ENCODE results near the gene RNF26.
A peak's percentile ranks its signal among the peaks of the same experiment; 100 is the strongest.

The RNF26 gene

GRCh38 chr11:119334174-119334930 lies at the start of gene RNF26:
Gene RNF26 (plus strand): TSS chr11:119334527. CDS start chr11:119335123, 596 bp downstream.
- DNase-seq (ENCODE audit: low read depth, low spot score): peak; percentile 98
- H3K4me3 ChIP-seq (ENCODE audit: low read depth, low read length): peak within 1 kb of the TSS; percentile 65
- TF ChIP-seq, protein P1, sequence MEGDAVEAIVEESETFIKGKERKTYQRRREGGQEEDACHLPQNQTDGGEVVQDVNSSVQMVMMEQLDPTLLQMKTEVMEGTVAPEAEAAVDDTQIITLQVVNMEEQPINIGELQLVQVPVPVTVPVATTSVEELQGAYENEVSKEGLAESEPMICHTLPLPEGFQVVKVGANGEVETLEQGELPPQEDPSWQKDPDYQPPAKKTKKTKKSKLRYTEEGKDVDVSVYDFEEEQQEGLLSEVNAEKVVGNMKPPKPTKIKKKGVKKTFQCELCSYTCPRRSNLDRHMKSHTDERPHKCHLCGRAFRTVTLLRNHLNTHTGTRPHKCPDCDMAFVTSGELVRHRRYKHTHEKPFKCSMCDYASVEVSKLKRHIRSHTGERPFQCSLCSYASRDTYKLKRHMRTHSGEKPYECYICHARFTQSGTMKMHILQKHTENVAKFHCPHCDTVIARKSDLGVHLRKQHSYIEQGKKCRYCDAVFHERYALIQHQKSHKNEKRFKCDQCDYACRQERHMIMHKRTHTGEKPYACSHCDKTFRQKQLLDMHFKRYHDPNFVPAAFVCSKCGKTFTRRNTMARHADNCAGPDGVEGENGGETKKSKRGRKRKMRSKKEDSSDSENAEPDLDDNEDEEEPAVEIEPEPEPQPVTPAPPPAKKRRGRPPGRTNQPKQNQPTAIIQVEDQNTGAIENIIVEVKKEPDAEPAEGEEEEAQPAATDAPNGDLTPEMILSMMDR (IDR thresholded peaks at IDR 0.05; ENCODE audit: low read depth, low read length): no peak
- in situ Hi-C loops (cut with HindIII; ENCODE audit: low sequenced_read_pairs): no loop called here

- no peak overlapping the region for H3K4me3 ChIP-seq (ENCODE audit: low read depth, low read length)
- in situ Hi-C loops (cut with HindIII; ENCODE audit: low sequenced_read_pairs): no loop called here
- TF ChIP-seq, protein P1 (IDR thresholded peaks at IDR 0.05; ENCODE audit: low read depth, low read length): no peak
- DNase-seq (ENCODE audit: low read depth, low spot score): no peak
Measured at GRCh38 chr11:119285431-119285830, 48.9 kb upstream of the RNF26 start.

DNA sequence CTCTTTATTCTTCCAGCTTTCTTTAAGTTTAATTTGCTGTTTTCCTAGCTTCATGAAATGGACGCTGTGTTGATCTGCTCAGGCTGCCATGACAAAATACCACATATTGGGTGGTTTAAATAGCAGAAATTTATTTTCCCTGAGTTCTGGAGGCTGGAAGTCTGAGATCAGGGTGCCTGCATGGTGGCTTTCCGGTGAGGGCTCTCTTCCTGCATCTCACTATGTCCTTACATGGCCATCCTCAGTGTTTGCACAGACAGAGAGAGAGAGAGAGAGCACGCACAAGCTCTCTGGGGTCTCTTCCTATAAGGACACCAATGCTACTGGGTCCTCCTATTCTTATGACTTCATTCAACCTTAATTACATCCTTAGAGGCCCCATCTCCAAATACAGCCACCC lies 46.1 kb upstream of the RNF26 start:
- DNase-seq (ENCODE audit: low read depth, low spot score): no peak
- in situ Hi-C loops (cut with HindIII; ENCODE audit: low sequenced_read_pairs): no loop called here
- no peak overlapping the region for H3K4me3 ChIP-seq (ENCODE audit: low read depth, low read length)
- TF ChIP-seq, protein P1 (IDR thresholded peaks at IDR 0.05; ENCODE audit: low read depth, low read length): no peak

DNA sequence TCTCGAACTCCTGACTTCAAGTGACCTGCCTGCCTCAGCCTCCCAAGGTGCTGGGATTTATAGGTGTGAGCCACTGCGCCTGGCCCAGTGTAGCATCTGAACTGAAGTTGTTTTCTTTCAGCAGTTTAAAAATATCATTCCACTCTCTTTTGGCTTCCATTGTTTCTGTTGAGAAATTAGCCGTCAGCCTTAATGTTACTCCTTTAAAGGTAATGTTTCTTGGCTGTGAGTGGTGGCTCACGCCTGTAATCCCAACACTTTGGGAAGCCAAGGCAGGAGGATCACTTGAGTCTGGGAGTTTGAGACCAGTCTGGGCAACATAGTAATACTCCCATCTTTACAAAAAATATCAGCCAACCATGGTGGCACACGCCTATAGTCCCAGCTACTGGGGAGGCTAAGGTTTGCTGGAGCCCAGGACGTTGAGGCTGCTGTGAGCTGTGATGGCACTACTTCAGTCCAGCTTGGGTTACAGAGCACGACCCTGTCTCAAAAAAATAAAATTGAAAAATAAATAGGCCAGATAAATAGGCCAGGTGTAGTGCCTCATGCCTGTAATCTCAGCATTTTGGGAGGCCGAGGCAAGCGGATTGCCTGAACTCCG lies 43.3 kb upstream of the RNF26 start:
- DNase-seq (ENCODE audit: low read depth, low spot score): no peak
- TF ChIP-seq, protein P1 (IDR thresholded peaks at IDR 0.05; ENCODE audit: low read depth, low read length): no peak
- in situ Hi-C loops (cut with HindIII; ENCODE audit: low sequenced_read_pairs): no loop called here
- no peak overlapping the region for H3K4me3 ChIP-seq (ENCODE audit: low read depth, low read length)

DNA sequence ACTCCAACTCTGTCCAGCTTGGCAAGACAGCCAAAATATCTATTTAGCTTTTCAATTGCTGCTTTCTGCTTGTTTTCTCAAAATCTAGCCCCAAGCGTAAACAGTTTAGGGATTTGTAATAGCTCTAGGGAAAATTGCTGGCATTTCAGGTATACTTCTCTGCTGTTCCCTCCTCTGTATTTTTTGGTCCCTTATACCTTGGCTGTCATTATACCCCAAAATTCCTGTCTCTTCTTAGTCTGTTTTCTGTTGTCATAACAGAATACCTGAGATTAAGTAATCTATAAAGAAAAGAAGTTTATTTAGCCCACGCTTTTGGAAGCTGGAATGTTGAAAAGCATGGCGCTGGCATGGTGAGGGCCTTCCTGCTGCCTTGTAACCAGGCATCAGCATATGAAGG lies 40.9 kb upstream of the RNF26 start:
- no peak for DNase-seq (ENCODE audit: low read depth, low spot score)
- TF ChIP-seq, protein P1 (IDR thresholded peaks at IDR 0.05; ENCODE audit: low read depth, low read length): no peak
- in situ Hi-C loops (cut with HindIII; ENCODE audit: low sequenced_read_pairs): no loop called here
- no peak overlapping the region for H3K4me3 ChIP-seq (ENCODE audit: low read depth, low read length)

DNA sequence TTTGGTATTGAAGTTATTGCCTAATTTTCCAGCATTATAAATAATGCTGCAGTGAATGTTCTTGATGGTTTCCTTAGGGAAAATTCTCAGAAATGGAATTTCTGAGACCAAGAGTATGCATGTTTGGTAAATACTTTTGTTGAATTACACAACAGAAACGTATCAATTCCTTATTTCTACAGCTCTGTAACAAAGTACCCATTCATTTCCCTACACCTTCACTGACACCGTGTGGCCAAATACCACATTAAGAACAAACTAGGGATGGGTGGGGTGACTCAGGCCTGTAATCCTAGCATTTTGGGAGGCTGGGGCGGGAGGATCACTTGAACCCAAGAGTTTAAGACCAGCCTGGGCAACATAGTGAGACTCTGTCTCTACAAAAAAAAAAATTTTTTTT lies 39.1 kb upstream of the RNF26 start:
- DNase-seq (ENCODE audit: low read depth, low spot score): no peak
- in situ Hi-C loops (cut with HindIII; ENCODE audit: low sequenced_read_pairs): no loop called here
- H3K4me3 ChIP-seq (ENCODE audit: low read depth, low read length): no peak overlapping the region
- TF ChIP-seq, protein P1 (IDR thresholded peaks at IDR 0.05; ENCODE audit: low read depth, low read length): no peak
